ENCODE results near the gene KCND1. TPM values are rescaled to one million over a fixed set of nuclear protein-coding genes. Genes with fewer than 3 reads are reported as not detected.
A peak's percentile ranks its signal among the peaks of the same experiment; 100 is the strongest.
"Not testable (repeated sequence)": the region's sequence is repeated elsewhere in the genome, so short reads cannot be mapped to it uniquely, and the experiment has no call there.

Gene KCND1
- total RNA-seq = 0.47 TPM
- long read RNA-seq = 0 reads

DNA sequence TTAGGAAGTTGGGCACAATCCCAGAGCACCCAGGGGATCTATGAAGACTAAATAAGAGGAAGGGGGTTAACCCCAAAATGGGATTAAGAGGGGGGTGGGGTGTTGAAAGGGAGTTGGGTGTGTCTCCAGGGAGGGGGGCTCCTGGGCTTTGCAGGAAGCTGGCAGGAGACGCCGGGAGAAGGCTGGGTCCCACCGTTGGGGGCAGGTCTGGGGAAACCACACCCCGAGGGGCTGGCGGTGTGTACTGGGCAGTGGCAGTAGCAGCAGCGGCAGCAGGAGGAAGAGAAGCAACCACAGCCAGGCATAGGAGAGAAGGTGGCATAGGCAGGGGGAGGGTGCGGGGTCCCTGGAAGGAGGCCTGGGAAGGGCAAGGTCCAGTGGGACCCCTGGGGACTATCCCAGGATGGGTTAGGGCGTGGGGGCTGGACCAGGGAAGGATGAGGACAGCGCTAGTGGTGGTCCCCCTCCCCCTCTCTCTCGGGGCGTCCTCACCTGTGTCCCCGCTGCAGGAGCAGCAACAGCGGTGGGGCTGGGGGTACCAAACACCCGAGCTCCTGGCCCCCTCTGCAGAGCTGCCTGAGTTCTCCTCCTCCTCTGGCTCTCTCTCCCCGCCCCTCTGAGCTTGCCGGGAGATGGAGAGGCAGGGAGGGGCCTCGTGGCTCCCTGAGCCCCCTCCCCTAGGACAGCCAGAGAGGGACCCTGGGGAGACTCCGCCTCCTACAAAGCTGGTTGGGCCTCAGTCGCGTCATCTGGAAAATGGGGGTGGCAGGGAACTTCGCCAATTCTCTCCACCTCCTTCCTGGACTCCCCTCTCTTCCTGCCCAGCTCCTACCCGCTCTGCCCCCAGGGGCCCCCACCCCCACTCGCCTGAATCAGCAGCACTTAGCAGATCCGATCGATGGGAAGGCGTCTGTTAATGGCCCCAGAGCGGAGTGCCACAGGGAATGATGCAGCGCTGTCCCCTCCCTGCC lies at the start of gene KCND1:
TSS of gene KCND1 (minus strand) at position 596 of the 971 bp plus-strand sequence. CDS start 1,573 bp downstream, outside the sequence.
- DNase-seq = peak; percentile 42
- ATAC-seq = peak; percentile 56
- intact Hi-C loops (cut with micrococcal nuclease) = no loop called here

DNA sequence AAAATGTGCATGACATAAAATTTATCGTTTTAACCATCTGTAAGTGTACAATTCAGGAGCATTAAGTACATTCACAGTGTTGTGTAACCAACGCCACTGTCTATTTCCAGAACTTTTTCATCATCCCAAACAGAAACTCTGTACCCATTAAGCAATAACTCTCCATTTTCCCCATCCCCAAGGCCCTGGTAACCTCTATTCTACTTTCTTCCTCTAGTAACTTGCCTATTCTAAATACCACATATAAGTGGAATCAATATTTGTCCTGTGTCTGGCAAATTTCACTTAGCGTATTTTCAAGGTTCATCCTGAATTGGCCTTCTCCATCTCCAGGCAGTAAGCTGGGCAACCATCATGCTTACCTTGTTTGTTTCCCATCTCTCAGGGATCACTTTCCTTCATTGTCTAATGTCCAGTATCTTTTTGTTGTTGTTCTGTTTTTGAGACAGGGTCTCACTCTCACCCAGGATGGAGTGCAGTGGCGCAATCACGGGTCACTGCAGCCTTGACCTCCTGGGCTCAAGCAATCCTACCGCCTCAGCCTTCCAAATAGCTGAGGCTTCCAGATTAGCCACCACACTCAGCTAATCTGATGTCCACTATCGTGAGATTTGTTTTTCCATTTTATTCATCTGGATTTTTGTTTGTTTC lies 48.1 kb upstream of the KCND1 start:
- DNase-seq = no peak
- intact Hi-C loops (cut with micrococcal nuclease) = no loop called here
- no peak for ATAC-seq

DNA sequence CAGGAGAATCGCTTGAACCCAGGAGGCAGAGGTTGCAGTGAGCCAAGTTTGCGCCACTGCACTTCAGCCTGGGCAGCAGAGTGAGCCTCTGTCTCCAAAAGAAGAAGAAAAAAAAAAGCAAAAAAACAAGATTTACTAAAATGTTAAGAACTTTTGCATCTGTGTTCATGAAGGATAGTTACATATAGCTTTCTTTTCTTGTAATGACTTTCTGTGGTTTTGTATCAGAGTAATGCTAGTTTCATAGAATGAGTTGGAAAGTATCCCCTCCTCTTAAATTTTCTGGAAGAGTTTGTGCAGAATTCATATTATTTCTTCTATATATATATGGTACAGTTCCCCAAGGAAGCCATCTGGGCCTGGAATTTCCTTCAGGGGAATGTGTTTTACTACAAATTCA lies 47.4 kb upstream of the KCND1 start:
- intact Hi-C loops (cut with micrococcal nuclease) = no loop called here
- ATAC-seq = no peak

DNA sequence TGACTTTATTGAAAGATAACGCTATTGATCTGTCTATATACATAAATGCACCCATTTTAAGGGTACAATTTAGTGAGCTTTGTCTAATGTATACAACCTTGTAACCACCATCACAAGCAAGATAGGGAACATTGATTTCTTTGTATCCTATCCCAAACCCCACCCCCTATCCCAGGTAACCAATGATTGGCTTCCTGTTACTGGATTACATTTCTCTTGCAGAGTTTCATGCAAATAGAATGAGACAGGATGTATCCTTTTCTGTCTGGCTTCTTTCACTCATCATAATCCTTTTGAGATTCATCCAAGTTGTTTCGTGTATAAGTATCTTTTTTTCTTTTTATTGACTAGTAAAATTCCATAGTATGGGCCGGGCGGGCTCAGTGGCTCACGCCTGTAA lies 32.1 kb upstream of the KCND1 start:
- intact Hi-C loops (cut with micrococcal nuclease) = no loop called here
- ATAC-seq = no peak
- DNase-seq = no peak

More for the DNA sequence above, 47.4 kb upstream of the KCND1 start:
- no peak for DNase-seq

DNA sequence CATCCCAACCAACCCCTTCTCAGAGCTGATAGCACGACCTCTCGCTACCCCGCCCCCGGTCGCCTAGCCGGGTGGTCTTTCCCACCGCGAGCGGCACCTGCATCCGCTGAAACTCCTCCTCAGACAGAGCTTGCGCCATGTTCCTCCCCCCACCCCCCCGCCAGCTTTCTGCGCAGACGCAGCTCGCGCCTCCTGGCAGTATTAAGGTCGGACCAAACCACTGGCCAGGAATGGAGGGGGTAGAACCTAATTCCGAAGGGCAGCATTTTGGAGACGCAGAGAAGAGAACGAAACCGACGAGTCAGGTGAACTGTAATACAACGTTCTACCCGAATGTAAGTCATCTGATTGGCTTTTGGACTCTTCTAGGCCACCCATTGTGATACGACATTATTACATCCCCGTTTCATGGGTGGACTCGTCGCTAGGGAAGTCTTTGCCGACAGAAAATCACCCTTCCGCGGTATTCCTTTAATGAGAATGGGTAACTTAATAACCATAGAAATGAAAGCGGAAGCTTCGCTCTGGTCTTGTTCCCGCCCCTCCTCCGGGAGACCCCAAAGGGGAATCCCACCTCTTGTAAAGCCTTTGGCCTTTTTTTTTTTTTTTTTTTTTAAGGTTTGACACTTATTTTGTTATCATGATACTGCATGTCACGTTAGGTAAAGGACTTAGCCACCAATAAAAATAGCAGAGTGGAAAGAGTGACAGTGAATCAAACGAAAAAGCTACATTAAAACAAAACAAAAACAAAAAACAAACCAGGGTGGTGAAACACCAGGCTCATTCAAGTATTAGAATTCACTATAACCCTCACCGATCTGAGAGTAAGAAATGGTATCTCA lies 30.7 kb upstream of the KCND1 start, which contains the start of gene GRIPAP1:
TSS of gene GRIPAP1 (minus strand) at position 174 of the 845 bp plus-strand sequence. CDS start at position 139, 35 bp downstream.
- peak; percentile 74 for DNase-seq
- intact Hi-C loops (cut with micrococcal nuclease) = no loop called here
- ATAC-seq = peak; percentile 97

DNA sequence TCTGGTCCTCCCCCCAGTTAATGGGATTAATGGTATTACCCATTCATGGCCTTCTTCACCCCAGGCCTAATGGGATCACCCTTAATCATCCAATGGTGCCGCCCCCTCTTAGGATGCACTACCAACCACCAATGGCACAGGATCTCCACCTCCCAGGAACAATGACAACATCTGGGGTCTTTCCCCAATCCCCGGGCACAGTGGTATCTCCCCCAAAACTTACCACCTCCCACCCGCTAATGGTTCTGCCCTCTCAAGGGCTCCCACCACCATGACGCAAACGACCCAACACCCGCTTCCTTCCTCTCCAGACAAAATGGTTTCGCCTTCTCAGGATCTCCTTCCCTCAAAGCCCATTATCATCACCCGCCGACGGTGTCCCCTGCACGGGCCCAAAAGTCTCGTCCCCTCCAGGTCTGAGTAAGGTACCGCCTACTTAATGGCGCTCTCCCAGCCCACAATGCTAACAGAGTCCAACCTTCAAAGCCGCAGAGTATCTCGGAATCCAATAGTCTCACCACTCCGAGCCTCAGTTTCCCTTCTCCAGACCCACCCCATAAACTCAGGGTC lies 30.0 kb upstream of the KCND1 start:
- DNase-seq (no peak), ATAC-seq (peak; percentile 37)
- intact Hi-C loops (cut with micrococcal nuclease) = no loop called here

DNA sequence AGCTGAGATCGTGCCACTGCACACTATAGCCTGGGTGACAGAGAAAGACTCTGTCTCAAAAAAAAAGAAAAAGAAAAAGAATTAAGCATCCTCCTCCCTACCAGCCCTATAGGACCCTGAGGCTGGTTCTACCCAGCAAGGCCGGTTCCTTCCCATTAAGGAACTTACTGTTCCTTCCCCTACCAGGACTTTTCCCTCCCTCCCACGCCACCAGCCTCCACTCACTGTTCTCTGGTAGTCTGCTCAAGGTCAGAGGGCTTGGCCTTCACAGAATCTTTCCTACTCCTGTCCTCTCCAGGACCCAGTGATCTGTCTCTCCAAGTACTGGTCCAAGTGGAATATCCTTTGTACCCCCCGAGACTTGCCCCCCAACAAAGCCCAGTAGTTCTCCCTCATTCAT lies 29.0 kb upstream of the KCND1 start:
- intact Hi-C loops (cut with micrococcal nuclease) = no loop called here
- ATAC-seq (no peak), DNase-seq (no peak)

DNA sequence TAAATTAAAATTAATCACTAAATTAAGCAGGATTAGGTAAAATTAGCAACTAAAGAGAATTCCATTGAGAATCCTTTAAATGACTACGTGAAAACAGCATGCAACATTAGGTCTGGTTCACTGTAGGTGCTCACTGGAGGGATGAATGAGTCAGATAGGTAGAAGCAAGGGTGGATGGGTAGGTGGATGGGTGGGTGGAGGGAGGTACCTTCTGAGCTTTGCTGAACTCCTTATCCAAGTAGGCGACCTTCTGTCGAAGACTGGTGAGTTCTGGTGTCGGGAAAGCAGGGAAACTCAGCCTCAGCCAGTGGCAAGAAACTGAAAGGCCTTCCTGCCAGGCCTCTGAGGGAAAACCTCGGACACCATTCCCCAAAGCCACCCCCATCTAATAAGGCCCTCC lies 27.4 kb upstream of the KCND1 start:
- intact Hi-C loops (cut with micrococcal nuclease) = no loop called here
- DNase-seq (no peak), ATAC-seq (no peak)

DNA sequence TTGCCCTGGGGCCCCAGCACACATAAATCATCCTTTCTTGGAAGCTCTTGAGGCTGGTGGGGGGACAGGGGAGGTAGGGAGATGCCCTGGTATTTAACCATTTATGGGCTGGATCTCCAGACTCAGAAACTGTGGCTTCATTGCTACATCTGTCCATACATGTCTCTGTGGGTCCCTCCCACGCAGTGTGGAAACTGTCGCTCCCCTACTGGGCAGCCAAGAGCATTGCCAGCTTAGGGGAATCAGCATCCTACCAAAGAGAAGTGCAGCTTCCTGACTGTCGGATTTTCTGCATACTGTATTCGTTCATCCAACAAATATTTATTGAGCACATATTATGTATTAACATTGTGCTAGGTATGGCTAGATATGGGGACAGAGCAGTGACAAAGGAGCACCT lies 26.7 kb upstream of the KCND1 start:
- ATAC-seq (no peak), DNase-seq (no peak)
- intact Hi-C loops (cut with micrococcal nuclease) = no loop called here

DNA sequence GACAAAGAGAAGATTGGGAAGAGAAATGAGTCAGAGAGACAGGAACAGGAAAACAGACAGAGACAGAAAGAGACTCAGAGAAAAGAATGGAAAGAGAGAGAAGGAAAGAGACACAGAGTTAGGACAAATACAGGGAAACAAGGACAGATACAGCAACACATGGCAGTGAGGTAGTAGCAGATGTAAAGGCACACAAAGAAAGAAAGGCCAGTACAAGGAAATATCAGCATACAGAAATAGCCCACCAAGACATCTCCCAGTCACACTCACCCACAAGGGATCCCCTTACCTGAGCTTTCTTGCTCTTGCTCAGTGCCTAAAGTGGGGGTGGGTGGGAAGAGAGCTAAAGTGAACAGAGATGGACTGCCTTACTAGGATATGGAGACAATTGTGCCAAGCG lies 26.2 kb upstream of the KCND1 start:
- intact Hi-C loops (cut with micrococcal nuclease) = no loop called here
- DNase-seq (no peak), ATAC-seq (no peak)

DNA sequence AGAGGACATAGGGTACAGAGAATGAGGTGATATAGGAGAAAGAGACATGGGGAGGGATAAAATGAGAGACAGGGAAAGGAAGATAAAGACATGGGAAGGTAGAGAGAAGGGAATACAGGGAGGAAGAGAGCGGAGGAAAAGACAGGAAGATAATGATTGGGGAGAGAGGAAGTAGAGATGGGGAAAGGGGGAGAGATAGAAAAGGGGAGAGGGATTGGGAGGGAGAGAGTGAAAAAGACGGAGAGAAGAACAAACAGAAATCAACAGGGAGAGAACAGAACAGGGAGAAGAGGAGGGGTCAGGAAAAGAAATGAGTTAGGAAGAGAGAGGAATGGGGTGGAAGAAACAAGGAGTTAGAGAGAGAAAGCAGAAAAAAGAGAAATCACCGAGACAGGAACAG lies 25.8 kb upstream of the KCND1 start:
- DNase-seq (no peak), ATAC-seq (no peak)
- intact Hi-C loops (cut with micrococcal nuclease) = no loop called here

DNA sequence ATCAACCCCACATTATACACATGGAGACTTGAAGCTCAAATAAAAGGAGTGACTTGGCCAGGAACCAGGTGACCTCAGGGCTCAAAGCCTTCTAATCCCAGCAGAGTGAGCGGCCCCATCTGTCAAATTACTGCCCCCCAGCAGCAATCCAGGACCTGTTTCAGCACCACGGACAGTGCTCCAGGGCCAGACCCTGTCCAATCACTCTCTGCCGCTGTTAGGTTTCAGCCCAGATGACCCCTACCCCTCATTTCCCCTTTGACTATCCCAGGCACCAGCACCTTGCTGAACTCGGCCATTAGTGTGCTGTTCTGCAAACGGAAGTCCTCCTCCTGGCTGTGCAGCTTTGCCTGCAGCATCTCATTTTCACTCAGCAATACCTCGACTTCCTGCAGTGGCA lies 25.3 kb upstream of the KCND1 start:
- ATAC-seq = no peak
- intact Hi-C loops (cut with micrococcal nuclease) = no loop called here
- DNase-seq = no peak

DNA sequence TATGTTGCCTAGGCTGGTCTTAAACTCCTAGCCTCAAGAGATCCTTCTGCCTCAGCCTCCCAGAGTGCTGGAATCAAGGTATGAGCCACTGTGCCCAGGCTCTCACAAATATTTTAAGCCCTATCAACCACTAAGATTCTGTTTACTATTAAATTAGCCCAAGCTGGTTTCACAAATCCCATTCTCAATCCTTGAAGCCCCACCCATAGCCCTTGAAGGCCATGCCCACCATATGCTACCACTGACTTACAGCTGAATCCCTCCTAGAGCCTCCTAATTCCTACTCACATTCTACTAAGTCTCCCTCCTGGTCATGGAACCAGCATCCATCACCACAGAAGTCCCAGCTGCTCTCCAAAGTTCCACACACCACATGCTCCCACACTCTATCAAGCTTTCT lies 20.7 kb upstream of the KCND1 start:
- ATAC-seq = no peak

DNA sequence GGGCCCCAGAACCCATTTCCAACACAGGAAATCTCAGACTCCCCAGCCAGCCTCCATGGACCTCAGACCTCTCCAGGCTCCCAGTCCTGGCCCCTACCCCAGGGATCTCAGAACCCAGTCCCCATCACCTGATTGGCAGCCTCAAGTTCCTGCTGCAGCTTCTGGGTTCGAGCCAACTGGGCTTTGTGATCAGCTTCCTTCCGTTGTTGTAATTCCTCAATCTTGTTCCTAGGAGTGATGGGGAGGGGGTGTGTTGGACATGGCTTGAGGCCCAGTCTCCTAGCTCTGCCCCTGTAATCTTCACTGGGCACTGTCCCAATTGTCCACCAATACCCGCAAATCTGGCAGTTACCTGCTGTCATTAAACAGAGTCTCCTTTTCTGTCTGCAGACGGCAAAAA lies 17.8 kb upstream of the KCND1 start:
- intact Hi-C loops (cut with micrococcal nuclease) = no loop called here
- ATAC-seq (no peak), DNase-seq (no peak)

More for the DNA sequence above, 20.7 kb upstream of the KCND1 start:
- no peak for DNase-seq
- intact Hi-C loops (cut with micrococcal nuclease) = no loop called here

DNA sequence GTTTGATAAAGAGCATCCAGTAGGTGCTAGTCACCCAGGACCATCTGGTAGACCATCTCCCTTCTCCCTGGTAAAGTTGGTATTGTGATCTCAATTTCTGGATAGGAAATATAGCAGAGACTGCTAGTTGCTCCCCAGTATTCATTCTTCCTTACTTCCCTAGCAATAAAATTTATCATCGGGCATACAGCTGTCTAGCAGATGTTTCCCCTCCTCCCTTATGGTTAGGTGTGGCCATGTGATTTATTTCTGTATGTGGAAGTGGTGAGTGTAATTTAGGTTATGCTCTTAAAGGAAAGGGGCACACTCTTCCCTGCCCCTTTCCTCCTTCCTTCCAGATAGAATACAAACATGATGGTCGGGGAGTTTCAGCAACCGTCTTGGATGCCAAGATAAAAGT lies 12.3 kb upstream of the KCND1 start:
- no peak for ATAC-seq
- intact Hi-C loops (cut with micrococcal nuclease) = no loop called here
- no peak for DNase-seq

DNA sequence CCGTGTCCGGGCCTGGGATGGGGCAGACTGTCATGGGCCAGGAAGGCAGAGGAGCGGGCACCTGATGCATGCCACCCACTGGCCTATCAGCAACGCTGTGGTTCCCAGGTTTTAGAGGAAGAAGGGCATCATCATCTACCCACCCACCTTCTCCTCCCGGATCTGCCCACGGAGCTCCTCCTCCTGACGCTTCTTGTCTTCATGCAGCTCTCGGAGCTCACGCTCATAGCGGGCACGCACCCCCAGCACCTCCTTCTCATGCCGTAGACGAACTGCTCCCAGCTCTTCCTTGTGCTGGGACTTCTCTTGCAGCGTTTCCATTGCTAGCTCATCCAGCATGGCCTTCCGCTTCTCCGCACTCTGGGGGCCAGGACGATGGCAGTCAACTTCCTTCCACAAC lies 11.4 kb upstream of the KCND1 start:
- intact Hi-C loops (cut with micrococcal nuclease) = no loop called here
- ATAC-seq (no peak), DNase-seq (no peak)

DNA sequence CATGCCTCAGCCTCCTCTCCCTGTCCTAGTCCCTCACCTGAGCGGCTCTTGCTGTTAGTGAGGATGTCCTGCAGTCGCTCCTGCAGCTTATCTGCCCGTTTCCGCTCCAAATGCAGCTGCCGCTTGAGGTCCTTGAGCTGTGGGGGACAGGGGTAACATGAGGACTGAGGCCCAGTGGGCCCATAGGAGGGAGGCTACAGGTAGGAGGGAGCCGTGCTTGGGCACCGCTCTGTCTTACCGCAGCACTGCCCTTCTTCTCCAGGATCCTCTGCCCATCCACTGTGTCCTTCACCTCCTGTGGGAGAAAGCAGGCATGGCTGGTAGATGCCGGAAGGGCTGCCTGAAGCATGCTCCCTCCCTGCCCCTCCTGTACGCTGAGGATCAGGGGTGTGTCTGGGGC lies 9.5 kb upstream of the KCND1 start:
- DNase-seq (no peak), ATAC-seq (no peak)
- intact Hi-C loops (cut with micrococcal nuclease) = no loop called here

DNA sequence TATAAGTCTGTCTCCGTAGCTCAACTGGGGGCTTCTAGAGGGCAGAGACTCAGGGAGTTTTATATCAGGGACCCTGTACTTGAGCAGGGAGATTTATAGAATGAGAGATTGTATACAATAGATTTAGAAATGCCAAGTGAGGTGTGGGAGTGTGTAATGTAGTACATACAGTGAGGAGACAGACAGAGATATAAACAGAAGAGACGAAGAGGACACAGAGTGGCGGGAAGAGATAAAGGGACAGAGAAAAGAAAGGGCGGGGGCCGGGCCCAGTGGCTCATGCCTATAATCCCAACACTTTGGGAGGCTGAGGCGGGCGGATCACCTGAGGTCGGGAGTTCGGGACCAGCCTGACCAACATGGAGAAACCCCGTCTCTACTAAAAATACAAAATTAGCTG lies 8.7 kb upstream of the KCND1 start:
- intact Hi-C loops (cut with micrococcal nuclease); ATAC-seq; DNase-seq: not testable (repeated sequence)

DNA sequence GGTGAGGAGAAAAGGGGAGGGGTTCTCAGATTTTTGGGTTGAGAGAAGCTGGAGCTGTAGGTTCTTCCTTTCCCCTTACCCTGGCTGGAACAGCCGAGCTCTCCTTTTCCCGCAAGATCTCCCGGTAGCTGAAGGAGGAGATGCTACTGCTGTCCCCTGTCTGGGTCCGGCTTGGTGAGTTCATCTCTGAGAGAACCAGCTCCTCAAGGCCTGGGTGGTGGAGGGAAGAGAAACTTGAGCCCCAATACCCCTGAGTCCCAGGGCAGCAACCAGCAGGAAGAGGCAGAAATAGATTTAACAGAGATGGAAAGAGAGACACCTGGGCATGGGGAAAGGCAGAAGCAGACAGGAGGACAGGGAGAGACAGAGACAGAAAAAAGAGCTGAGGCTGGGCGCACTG lies 6.6 kb upstream of the KCND1 start:
- intact Hi-C loops (cut with micrococcal nuclease) = no loop called here
- ATAC-seq = no peak
- DNase-seq = no peak

Measured in left ventricle myocardium superior (tissue), 1 donor.